K562 treated with DMSO at 1 percent for 24 hours (cell line): ENCODE data around the gene PHF24. TPM values are rescaled to one million over a fixed set of nuclear protein-coding genes. Genes with fewer than 3 reads are reported as not detected.

Experiments used
- total RNA-seq: library from RNA; unstranded; fragments of 300-600 nt; gene quantifications from 2 replicates; pipeline ENCODE4 v1.2.3, GENCODE V29; 2022; ENCODE audit warnings: low read depth; ENCODE audit not compliant: insufficient read depth

PHF24 gene
- 0.25 TPM in 2 replicates for total RNA-seq

GRCh38 chr9:34957492-34958410 is at the start of gene PHF24:
Gene PHF24 (plus strand): TSS chr9:34958285. CDS start chr9:34971299, 13,014 bp downstream.

GRCh38 chr9:34989003-34989945 is 31.2 kb downstream of the PHF24 start, which contains the start of gene DNAJB5:
Gene DNAJB5 (plus strand): TSS chr9:34989745. CDS start chr9:34990631, 886 bp downstream.

Other genes starting within 250 kb of the PHF24 start
- not detected in 2 replicates for gene CCL21, start 248.1 kb upstream of the PHF24 start, total RNA-seq
- 5.5 and 6.6 TPM in 2 replicates for gene DNAJB5, start 31.5 kb downstream of the PHF24 start, total RNA-seq
- 216 and 236 TPM in 2 replicates for gene VCP, start 114.3 kb downstream of the PHF24 start, total RNA-seq
- 19.7 and 24.1 TPM in 2 replicates for gene FANCG, start 121.7 kb downstream of the PHF24 start, total RNA-seq
- gene PIGO, start 138.3 kb downstream of the PHF24 start, total RNA-seq = 9.7 and 9.8 TPM in 2 replicates
- 162 and 166 TPM in 2 replicates for gene STOML2, start 144.8 kb downstream of the PHF24 start, total RNA-seq
- gene ATOSB, start 157.6 kb downstream of the PHF24 start, total RNA-seq = 6.0 and 7.9 TPM in 2 replicates
- gene UNC13B, start 203.7 kb downstream of the PHF24 start, total RNA-seq = 14.5 and 15.7 TPM in 2 replicates